Measurements from ENCODE around the gene TMEM125. TPM values are rescaled to one million over a fixed set of nuclear protein-coding genes. Genes with fewer than 3 reads are reported as not detected.

Gene TMEM125
- not detected in 2 replicates for total RNA-seq (2014; rRNA removed; shearing (Covaris generic))
- total RNA-seq (2022): 0.23 and 0.44 TPM in 2 replicates
- Bru-seq, nascent RNA: percentile 18 among the genes with signal in this experiment
- not detected for BruChase-seq, experiment 1, labeled RNA remaining after a 6-hour chase
- BruChase-seq, experiment 2, labeled RNA remaining after a 2-hour chase: not detected
- long read RNA-seq: 0 reads

DNA sequence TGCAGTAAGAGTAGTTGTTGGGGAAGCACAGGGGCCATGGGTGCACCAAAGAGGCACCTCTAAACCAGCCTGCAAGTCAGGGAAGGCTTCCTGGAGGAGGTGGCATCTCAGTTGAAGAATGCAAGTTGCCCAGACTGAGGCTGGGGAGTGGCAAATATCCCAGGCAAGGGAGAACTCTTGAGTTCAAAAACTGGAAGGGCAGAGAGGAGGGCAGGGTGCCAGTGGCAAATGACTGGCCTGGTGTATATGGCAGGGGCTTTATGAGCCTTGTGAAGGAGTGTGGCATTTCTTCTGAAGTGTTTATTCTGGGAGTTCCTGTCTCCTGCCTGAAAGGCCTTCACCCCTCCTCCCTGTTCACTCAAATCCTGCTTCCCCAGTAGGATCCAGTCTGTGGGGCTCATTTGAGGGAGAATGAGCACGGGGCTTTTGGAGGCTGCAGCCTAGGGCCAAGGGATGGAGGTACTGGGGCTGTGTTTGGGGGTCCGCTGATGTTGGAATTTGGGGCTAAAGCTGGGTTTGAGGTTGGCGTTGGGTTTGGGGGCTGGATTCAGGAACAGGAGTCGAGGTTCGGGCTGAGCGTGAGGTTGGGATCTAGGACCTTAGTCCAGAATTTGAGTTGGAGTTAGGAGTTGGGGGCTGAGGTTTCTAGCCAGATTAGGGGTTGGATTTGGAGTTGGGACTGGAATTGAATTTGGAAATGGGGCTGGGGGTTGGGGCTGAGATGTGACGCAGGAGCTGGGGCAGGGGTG is at the start of gene TMEM125:
Gene TMEM125, plus strand, starts transcription at position 357 of the 749 bp plus-strand sequence. CDS start 2,740 bp downstream, outside the sequence.
- no peak within 1 kb of the TSS for H2AFZ ChIP-seq (ENCODE audit: low read length)
- intact Hi-C loops (cut with micrococcal nuclease; ENCODE audit: unreplicated experiment): no loop called here
- TF ChIP-seq, protein P1, sequence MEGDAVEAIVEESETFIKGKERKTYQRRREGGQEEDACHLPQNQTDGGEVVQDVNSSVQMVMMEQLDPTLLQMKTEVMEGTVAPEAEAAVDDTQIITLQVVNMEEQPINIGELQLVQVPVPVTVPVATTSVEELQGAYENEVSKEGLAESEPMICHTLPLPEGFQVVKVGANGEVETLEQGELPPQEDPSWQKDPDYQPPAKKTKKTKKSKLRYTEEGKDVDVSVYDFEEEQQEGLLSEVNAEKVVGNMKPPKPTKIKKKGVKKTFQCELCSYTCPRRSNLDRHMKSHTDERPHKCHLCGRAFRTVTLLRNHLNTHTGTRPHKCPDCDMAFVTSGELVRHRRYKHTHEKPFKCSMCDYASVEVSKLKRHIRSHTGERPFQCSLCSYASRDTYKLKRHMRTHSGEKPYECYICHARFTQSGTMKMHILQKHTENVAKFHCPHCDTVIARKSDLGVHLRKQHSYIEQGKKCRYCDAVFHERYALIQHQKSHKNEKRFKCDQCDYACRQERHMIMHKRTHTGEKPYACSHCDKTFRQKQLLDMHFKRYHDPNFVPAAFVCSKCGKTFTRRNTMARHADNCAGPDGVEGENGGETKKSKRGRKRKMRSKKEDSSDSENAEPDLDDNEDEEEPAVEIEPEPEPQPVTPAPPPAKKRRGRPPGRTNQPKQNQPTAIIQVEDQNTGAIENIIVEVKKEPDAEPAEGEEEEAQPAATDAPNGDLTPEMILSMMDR (conservative IDR thresholded peaks at IDR 0.05; ENCODE audit: low read length): no peak
- no peak for TF ChIP-seq EZH2phosphoT487 (IDR thresholded peaks at IDR 0.05; ENCODE audit: borderline replicate concordance, low read depth, low read length)
- BruUV-seq (replicated peaks): no TSS peak
- CTCF ChIA-PET (ENCODE audit: unreplicated experiment): no interaction called here
- H3K9me3 ChIP-seq (ENCODE audit: low read length): no peaks in the 10 kb centered on the region
- H4K20me1 ChIP-seq (ENCODE audit: insufficient read depth, low read length): no peaks in the 10 kb centered on the region
- DNase-seq (ENCODE audit: low spot score): no peak
- H3K27ac ChIP-seq (ENCODE audit: low read depth, low read length, poor library complexity, severe bottlenecking): no peak within 1 kb of the TSS
- no peaks in the 10 kb centered on the region for H3K79me2 ChIP-seq (ENCODE audit: insufficient read depth, low read depth, low read length)
- no peaks in the 10 kb centered on the region for H3K9me2 ChIP-seq (ENCODE audit: insufficient read depth, low read length)
- H3K36me3 ChIP-seq (ENCODE audit: insufficient read depth, low read length): no peaks in the 10 kb centered on the region
- peaks cover 9% of the 10 kb centered on the region for H3K4me1 ChIP-seq (ENCODE audit: insufficient read depth, low read length, poor library complexity, severe bottlenecking)
- POLR2A ChIA-PET: no interaction called here
- H3K4me3 ChIP-seq (ENCODE audit: low read depth, low read length, poor library complexity, severe bottlenecking): no peak within 1 kb of the TSS
- H3K4me2 ChIP-seq (ENCODE audit: low read length): no peak within 1 kb of the TSS; the same call in 1 of the 2 replicates

- H4K20me1 ChIP-seq (ENCODE audit: insufficient read depth, low read length): no peaks in the 10 kb centered on the region
- H3K79me2 ChIP-seq (ENCODE audit: insufficient read depth, low read depth, low read length): no peaks in the 10 kb centered on the region
- TF ChIP-seq EZH2phosphoT487 (IDR thresholded peaks at IDR 0.05; ENCODE audit: borderline replicate concordance, low read depth, low read length): no peak
- TF ChIP-seq, protein P1 (conservative IDR thresholded peaks at IDR 0.05; ENCODE audit: low read length): no peak
- peak; percentile 84 for DNase-seq (ENCODE audit: low spot score)
- ChIA-PET POLR2A (interaction anchor here (0.5 to 2.4 kb wide), 5 partner anchors 15 to 883 kb away, joined by 3 to 6 read pairs (median 3); partner anchors contain the start of gene KDM4A), CTCF (ENCODE audit: unreplicated experiment) (interaction anchor here (0.6 kb wide), 1 partner anchor 214 kb away, joined by 3 read pairs; no protein-coding TSS in a partner anchor)
- H3K4me3 ChIP-seq (ENCODE audit: low read depth, low read length, poor library complexity, severe bottlenecking): peak overlapping the region; percentile 18
- peak overlapping the region; percentile 73 for H3K27ac ChIP-seq (ENCODE audit: low read depth, low read length, poor library complexity, severe bottlenecking)
- peaks cover 23% of the 10 kb centered on the region for H3K4me1 ChIP-seq (ENCODE audit: insufficient read depth, low read length, poor library complexity, severe bottlenecking)
- H3K4me2 ChIP-seq (ENCODE audit: low read length): peak overlapping the region; percentile 60
- no peaks in the 10 kb centered on the region for H3K9me3 ChIP-seq (ENCODE audit: low read length)
- H2AFZ ChIP-seq (ENCODE audit: low read length): peak overlapping the region; percentile 99
- intact Hi-C loops (cut with micrococcal nuclease; ENCODE audit: unreplicated experiment): loop anchor here (10.0 kb wide), 1 partner anchor 434 kb away; the partner anchor contains the start of gene KDM4A
- H3K36me3 ChIP-seq (ENCODE audit: insufficient read depth, low read length): no peaks in the 10 kb centered on the region
- BruUV-seq (replicated peaks): no TSS peak
- no peaks in the 10 kb centered on the region for H3K9me2 ChIP-seq (ENCODE audit: insufficient read depth, low read length)
Observed at GRCh38 chr1:43220905-43221778, 48.6 kb upstream of the TMEM125 start.

All from OCI-LY7 (cell line).